Trophoblast cell (in vitro differentiated cells and primary cell): ENCODE data around the gene VAV3.

Experiments
- DNase-seq, 2 donors: peaks; one replicate each; pipeline ENCODE4 v3.0.0-alpha.2; 2016
- H2AFZ ChIP-seq: 2 replicates; pipeline ENCODE4 v1.6.1; 2013; ENCODE audit warnings: low read length, moderate library complexity, mild to moderate bottlenecking; ENCODE audit not compliant: insufficient read depth, poor library complexity
- H2AK5ac ChIP-seq: 2 replicates; pipeline ENCODE4 v1.6.1; 2013; ENCODE audit warnings: mild to moderate bottlenecking, low read length
- H2BK120ac ChIP-seq: 2 replicates; pipeline ENCODE4 v1.6.1; 2013; ENCODE audit warnings: low read length, mild to moderate bottlenecking, moderate library complexity; ENCODE audit not compliant: insufficient read depth, poor library complexity
- H2BK12ac ChIP-seq: 2 replicates; pipeline ENCODE4 v1.6.1; 2013; ENCODE audit warnings: mild to moderate bottlenecking, low read length, moderate library complexity
- H2BK5ac ChIP-seq: 2 replicates; pipeline ENCODE4 v1.6.1; 2013; ENCODE audit warnings: low read length, low read depth, moderate library complexity, mild to moderate bottlenecking; ENCODE audit not compliant: poor library complexity
- H3K14ac ChIP-seq: 2 replicates; pipeline ENCODE4 v1.6.1; 2013; ENCODE audit warnings: mild to moderate bottlenecking, low read length
- H3K18ac ChIP-seq: 2 replicates; pipeline ENCODE4 v1.6.1; 2013; ENCODE audit warnings: mild to moderate bottlenecking, low read length
- H3K23ac ChIP-seq: 2 replicates; pipeline ENCODE4 v1.6.1; 2013; ENCODE audit warnings: low read length
- H3K27ac ChIP-seq: 2 replicates; pipeline ENCODE4 v1.5.1; 2013; ENCODE audit warnings: low read depth, mild to moderate bottlenecking, inconsistent platforms, low read length, moderate library complexity
- H3K27me3 ChIP-seq: 2 replicates; pipeline ENCODE4 v1.6.1; 2013; ENCODE audit warnings: inconsistent platforms, mild to moderate bottlenecking, low read length, moderate library complexity; ENCODE audit not compliant: insufficient read depth
- H3K36me3 ChIP-seq, 2 experiments: 1 replicate in 1 of 2; 2 replicates in 1 of 2; pipeline ENCODE4 v1.6.1; 2013; ENCODE audit warnings: low read length in 2 of 2, mild to moderate bottlenecking in 2 of 2, moderate library complexity in 1 of 2; ENCODE audit not compliant: insufficient read depth in 2 of 2, control insufficient read depth in 1 of 2
- H3K4ac ChIP-seq: 2 replicates; pipeline ENCODE4 v1.6.1; 2013; ENCODE audit warnings: low read depth, mild to moderate bottlenecking, low read length, moderate library complexity
- H3K4me1 ChIP-seq, 2 experiments: 1 replicate in 1 of 2; 2 replicates in 1 of 2; pipeline ENCODE4 v1.6.1; 2013; ENCODE audit warnings: low read length in 2 of 2, mild to moderate bottlenecking in 2 of 2, moderate library complexity in 1 of 2; ENCODE audit not compliant: insufficient read depth in 2 of 2, control insufficient read depth in 1 of 2
- H3K4me2 ChIP-seq: 2 replicates; pipeline ENCODE4 v1.6.1; 2013; ENCODE audit warnings: inconsistent platforms, mild to moderate bottlenecking, low read length, moderate library complexity
- H3K4me3 ChIP-seq: 2 replicates; pipeline ENCODE4 v1.5.1; 2013; ENCODE audit warnings: mild to moderate bottlenecking, low read depth, low read length, inconsistent platforms
- H3K79me1 ChIP-seq: one replicate; pipeline ENCODE4 v1.6.1; 2013; ENCODE audit warnings: low read length
- H3K79me2 ChIP-seq: 2 replicates; pipeline ENCODE4 v1.6.1; 2013; ENCODE audit warnings: low read length, mild to moderate bottlenecking; ENCODE audit not compliant: control insufficient read depth, insufficient read depth, poor library complexity
- H3K9ac ChIP-seq: 2 replicates; pipeline ENCODE4 v1.6.1; 2013; ENCODE audit warnings: mild to moderate bottlenecking, low read length
- H3K9me3 ChIP-seq: 2 replicates; pipeline ENCODE4 v1.6.1; 2013; ENCODE audit warnings: low read depth, mild to moderate bottlenecking, control low read depth, inconsistent platforms, low read length; ENCODE audit not compliant: insufficient read depth
- H4K12ac ChIP-seq: 2 replicates; pipeline ENCODE4 v1.6.1; 2013; ENCODE audit warnings: low read depth, mild to moderate bottlenecking, low read length, moderate library complexity
- H4K8ac ChIP-seq: 2 replicates; pipeline ENCODE4 v1.6.1; 2013; ENCODE audit warnings: low read depth, mild to moderate bottlenecking, low read length, moderate library complexity
- H4K91ac ChIP-seq: one replicate; pipeline ENCODE4 v1.6.1; 2013; ENCODE audit warnings: low read depth, mild to moderate bottlenecking, low read length, moderate library complexity
- WGBS: extraction: QIAGEN DNeasy Blood & Tissue Kit; methylation state at CpG from one replicate; pipeline ENCODE4 v1.1.7; 2013; ENCODE audit warnings: missing lambda C conversion rate; ENCODE audit not compliant: insufficient read length, insufficient coverage; ENCODE audit errors: extremely low coverage; 5-methylcytosine and 5-hydroxymethylcytosine counted together

The VAV3 gene

GRCh38 chr1:107830075-107830474 lies 134.9 kb downstream of the VAV3 start:
- Histone ChIP-seq H3K27me3 (no peaks in the 10 kb centered on the region), H2BK5ac (no peak overlapping the region), H3K4me1 (no peaks in the 10 kb centered on the region), H4K8ac (no peak overlapping the region), H3K9me3 (peaks cover 1% of the 10 kb centered on the region), H3K4me2 (no peak overlapping the region), H3K79me2 (no peaks in the 10 kb centered on the region), H4K12ac (no peak overlapping the region), H2AFZ (no peak overlapping the region), H3K79me1 (no peaks in the 10 kb centered on the region), H3K36me3 (no peaks in the 10 kb centered on the region), H4K91ac (no peak overlapping the region), H3K18ac (no peak overlapping the region), H3K14ac (no peak overlapping the region), H3K23ac (no peak overlapping the region), H3K27ac (no peak overlapping the region), H3K4me3 (no peak overlapping the region), H3K4ac (no peak overlapping the region), H2BK12ac (no peak overlapping the region), H3K9ac (no peak overlapping the region), H2AK5ac (no peak overlapping the region), H2BK120ac (no peak overlapping the region)
- no peak for DNase-seq
- no CpG with 5 or more reads among the region's 1 CpG for WGBS

GRCh38 chr1:107829036-107829770 lies 135.8 kb downstream of the VAV3 start:
- Histone ChIP-seq H3K18ac (no peak overlapping the region), H3K23ac (no peak overlapping the region), H3K36me3 (no peaks in the 10 kb centered on the region), H2BK5ac (no peak overlapping the region), H3K79me2 (no peaks in the 10 kb centered on the region), H3K27ac (no peak overlapping the region), H3K4me2 (no peak overlapping the region), H3K14ac (no peak overlapping the region), H3K27me3 (no peaks in the 10 kb centered on the region), H3K9ac (no peak overlapping the region), H3K4ac (no peak overlapping the region), H4K12ac (no peak overlapping the region), H2BK120ac (no peak overlapping the region), H4K8ac (no peak overlapping the region), H4K91ac (no peak overlapping the region), H3K9me3 (no peaks in the 10 kb centered on the region), H2BK12ac (no peak overlapping the region), H3K4me3 (no peak overlapping the region), H2AK5ac (no peak overlapping the region), H3K79me1 (no peaks in the 10 kb centered on the region), H3K4me1 (no peaks in the 10 kb centered on the region), H2AFZ (no peak overlapping the region)
- no CpG with 5 or more reads among the region's 1 CpG for WGBS
- DNase-seq = no peak

- Histone ChIP-seq H3K27ac (no peak overlapping the region), H3K79me2 (no peaks in the 10 kb centered on the region), H3K4me2 (no peak overlapping the region), H3K4me3 (no peak overlapping the region), H3K4ac (no peak overlapping the region), H2BK120ac (no peak overlapping the region), H3K27me3 (peaks cover 2% of the 10 kb centered on the region), H4K91ac (no peak overlapping the region), H3K4me1 (no peaks in the 10 kb centered on the region), H3K79me1 (no peaks in the 10 kb centered on the region), H2AFZ (no peak overlapping the region), H2BK5ac (no peak overlapping the region), H3K23ac (no peak overlapping the region), H2AK5ac (no peak overlapping the region), H3K36me3 (no peaks in the 10 kb centered on the region), H3K9ac (no peak overlapping the region), H4K12ac (no peak overlapping the region), H3K9me3 (no peaks in the 10 kb centered on the region), H2BK12ac (no peak overlapping the region), H3K14ac (no peak overlapping the region), H4K8ac (no peak overlapping the region), H3K18ac (no peak overlapping the region)
- WGBS = no CpG with 5 or more reads among the region's 2 CpGs
- no peak for DNase-seq
These were observed 140.0 kb downstream of the VAV3 start for GRCh38 chr1:107824946-107825345.

- Histone ChIP-seq H3K27ac (no peak overlapping the region), H2BK12ac (no peak overlapping the region), H3K79me2 (no peaks in the 10 kb centered on the region), H2BK5ac (no peak overlapping the region), H3K14ac (no peak overlapping the region), H3K4me2 (no peak overlapping the region), H3K9me3 (no peaks in the 10 kb centered on the region), H3K9ac (no peak overlapping the region), H4K91ac (no peak overlapping the region), H2BK120ac (no peak overlapping the region), H3K4me1 (no peaks in the 10 kb centered on the region), H3K18ac (no peak overlapping the region), H3K27me3 (peaks cover 2% of the 10 kb centered on the region), H3K36me3 (no peaks in the 10 kb centered on the region), H3K79me1 (no peaks in the 10 kb centered on the region), H3K23ac (no peak overlapping the region), H4K12ac (no peak overlapping the region), H2AFZ (no peak overlapping the region), H3K4ac (no peak overlapping the region), H3K4me3 (no peak overlapping the region), H2AK5ac (no peak overlapping the region), H4K8ac (no peak overlapping the region)
- no CpG with 5 or more reads among the region's 4 CpGs for WGBS
- peak; percentile 9 to 41 for DNase-seq
These were observed 143.6 kb downstream of the VAV3 start for GRCh38 chr1:107821340-107821739.
